HG02840 (cell line): ENCODE results near the gene DPYSL4.
"Not testable (repeated sequence)": the region's sequence is repeated elsewhere in the genome, so short reads cannot be mapped to it uniquely, and the experiment has no call there.

Experiments
- ATAC-seq: cut with Tn5 transposase; IDR thresholded peaks from one replicate; pipeline ENCODE4 v1.9.1; 2021; ENCODE audit warnings: mild to moderate bottlenecking, moderate library complexity, moderate number of reproducible peaks; ENCODE audit not compliant: unreplicated experiment, low FRiP score

DPYSL4 gene

DNA sequence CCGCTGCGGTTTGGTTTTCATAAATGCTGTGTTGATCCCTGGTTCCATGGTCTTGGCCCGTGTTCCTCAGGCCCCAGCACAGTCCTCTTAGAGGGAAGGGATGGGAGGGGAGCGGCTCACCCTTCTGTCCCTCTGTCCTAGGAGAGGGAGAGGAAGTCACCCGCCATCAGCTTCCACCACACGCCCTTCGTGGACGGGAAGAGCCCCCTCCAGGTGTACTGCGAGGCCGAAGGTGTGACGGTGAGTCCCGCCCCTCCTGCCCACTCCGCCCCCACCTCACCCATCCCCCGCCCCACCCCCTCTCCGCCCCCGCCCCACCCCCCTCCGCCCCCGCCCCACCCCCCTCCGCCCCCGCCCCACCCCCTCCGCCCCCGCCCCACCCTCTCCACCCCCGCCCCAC, 37.5 kb upstream of the DPYSL4 start:
- ATAC-seq, result no peak

DNA sequence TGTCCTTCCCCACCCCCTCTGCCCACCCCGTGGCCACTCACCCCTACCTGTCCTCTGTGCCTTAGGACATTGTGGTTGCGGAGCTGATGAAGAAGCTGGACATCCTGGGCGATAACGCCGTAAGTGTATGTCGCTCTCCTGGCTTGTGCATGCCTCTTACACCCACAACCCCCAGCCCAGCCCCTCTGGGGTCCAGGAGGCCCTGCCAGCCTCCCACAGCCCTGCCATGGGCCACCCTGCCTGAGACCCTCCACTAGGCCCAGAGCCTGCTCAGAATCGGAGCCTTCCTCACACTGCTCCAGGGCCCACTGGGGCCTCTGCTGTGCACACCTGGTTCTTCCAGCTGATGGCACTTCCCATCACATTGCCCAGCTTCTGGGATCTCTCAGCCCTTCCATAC, 36.8 kb upstream of the DPYSL4 start:
- no peak for ATAC-seq

DNA sequence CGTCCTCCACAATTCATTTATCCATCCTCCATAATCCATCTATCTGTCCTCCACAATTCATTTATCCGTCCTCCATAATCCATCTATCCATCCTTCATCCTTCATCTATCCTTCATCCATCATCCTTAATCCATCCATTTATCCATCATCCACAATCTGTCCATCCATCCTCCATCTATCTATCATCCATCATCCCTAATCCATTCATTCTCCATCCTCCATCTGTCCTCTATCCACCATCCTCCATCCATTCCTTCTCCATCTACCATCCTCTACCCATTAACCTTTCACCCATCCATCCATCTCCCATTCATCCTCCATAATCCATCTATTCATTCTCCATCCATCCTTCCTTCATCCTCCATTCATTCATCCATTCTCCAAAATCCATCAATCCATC, 36.0 kb upstream of the DPYSL4 start:
- ATAC-seq, result no peak

DNA sequence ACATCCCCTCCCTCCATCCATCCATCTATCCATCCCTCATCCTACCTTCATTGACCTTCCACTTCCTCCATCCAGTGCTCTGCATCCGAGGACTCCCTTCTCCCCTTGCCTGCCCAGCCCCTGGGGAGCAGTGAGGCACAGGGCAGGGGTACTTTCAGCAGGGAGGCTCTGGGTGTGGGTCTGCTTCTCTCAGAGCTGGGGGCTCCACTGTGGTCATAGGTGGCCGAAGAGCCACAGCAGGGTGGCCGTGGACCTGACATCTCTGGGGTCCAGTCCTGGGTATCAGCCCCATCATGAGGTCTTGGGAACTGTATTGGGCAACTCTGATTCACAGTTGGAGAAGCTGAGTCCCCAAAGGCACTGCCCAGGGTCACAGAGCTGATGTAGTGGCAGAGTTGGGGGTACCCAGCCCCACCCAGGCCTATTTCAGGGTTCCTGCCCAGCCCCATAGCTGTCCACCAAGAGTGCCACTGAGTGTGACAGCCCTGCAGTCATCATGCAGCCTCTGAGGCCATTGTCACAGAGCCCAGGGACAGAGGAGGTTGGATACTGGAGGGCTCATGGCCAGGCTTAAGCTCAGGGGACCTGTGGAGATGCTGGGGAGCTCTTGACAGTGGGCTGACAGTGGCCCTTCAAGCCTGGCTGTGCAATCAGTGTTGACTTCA, 35.3 kb upstream of the DPYSL4 start:
- ATAC-seq, result no peak

DNA sequence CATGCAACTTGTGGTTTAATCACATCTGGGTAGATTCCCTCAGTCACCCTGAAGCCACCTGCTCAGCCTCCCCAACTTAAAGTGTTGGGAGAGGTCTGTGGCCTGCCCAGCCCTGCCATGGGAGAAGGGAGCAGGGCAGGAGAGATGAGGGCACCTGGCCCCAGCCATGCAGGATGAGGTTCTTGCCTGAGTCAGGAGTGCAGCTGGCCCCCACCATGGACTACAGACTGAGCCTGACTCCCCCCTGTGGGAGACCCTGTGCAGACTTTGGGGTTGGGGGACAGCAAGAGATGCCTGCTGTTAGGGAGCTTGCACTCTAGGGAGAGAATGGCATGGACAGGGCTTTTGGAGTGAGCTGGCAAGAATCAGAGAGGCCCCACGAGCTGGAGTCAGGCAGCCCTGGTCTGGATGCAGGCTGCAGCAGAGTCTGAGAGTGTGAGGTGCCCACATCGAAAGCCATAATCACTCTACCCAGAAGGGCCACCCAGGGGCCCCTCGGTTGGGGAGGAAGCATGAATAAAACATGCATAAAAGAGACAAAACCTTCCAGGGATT, 34.7 kb upstream of the DPYSL4 start:
- ATAC-seq, result no peak

DNA sequence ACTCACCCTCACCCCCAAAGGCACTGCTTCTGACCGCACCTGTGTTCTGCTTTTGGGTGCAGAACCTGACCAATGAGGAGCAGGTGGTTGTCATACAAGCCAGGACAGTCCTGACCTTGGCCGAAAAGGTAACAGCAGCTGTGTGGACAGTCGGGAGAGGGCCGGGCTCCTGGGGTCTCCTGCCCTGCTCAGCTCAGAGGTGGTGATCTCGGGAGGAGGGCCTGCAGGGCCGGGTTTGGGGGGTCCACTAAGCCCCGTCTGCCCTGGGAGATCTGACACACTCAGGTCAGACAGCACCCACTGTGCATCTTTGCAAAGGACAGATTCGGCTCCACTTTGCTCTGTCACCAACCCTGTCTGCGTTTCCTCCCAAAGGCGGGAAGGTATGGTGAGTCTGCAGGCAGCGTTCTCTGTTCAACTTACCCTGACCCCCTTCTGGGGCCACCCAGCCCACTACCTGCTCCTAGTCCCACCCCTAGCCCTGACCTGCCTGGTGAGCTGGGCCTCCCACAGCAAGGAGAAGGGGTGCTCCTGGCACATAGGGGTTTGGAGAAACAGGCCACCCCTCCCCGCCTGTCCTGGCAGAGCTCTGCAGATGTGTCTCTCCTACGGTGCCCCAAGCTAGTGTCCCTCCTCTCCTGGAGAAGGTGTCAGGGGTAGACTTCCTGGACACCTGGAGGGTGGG, 33.7 kb upstream of the DPYSL4 start:
- no peak for ATAC-seq

DNA sequence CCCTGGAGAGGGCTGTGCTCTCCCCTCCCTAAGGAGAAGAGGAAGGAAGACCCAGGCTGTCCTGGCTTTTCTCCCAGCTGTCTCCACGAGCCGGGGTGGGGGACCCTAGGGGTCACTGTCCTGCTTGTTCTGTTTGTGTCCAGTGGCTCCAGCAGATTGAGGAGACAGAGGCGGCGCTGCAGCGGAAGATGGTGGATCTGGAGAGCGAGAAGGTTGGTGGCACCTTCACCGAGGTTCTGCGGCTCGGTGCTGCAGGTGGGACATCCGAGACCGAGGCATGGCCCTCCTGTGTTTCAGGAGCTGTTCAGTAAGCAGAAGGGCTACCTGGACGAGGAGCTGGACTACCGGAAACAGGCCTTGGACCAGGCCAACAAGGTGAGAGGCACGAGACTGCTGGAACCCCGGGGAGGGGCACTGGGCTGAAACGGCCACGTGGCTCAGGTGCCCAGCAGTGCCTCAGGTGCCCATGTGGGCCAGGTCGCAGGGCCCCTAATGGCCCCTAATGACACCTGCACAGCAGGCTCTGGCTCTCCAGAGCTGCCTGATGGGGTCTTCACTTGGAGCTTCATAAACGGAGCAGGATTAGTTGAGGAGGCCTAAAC, 33.0 kb upstream of the DPYSL4 start:
- no peak for ATAC-seq

DNA sequence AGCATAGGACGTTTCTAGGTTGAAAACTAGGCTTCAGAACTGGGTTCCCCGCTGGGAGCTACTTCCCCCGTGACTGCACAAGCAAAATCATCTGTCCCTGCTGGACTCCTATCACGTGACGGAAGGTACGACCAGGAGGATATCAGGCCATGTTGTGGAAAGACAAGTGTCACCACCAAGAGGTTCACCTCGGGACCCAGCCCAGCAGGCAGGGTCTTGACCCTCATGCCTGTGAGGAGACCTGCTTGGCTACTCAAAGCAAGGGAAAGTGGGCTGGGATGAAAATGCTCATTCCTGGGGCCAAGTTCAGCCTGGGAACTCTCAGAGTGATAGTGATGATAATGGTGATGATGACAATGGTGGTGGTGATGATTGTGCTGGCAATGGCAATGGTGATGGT, 32.3 kb upstream of the DPYSL4 start:
- ATAC-seq, result no peak

DNA sequence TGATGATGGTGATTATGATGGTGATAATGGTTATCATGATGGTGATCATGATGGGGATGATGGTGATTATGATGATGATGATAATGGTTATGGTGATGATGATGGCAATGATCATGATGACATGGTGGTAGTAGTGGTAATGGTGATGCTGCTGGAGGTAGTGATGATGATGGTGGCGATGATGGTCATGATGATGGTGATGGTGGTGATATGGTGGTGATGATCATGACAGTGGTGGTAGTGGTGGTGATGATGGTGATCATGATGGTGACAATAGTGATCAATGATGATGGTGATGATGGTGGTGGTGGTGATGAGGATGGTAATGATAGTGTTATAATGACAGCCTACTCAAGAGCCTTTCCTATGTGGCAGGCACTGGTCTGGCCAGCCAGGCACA, 31.8 kb upstream of the DPYSL4 start:
- no peak for ATAC-seq

DNA sequence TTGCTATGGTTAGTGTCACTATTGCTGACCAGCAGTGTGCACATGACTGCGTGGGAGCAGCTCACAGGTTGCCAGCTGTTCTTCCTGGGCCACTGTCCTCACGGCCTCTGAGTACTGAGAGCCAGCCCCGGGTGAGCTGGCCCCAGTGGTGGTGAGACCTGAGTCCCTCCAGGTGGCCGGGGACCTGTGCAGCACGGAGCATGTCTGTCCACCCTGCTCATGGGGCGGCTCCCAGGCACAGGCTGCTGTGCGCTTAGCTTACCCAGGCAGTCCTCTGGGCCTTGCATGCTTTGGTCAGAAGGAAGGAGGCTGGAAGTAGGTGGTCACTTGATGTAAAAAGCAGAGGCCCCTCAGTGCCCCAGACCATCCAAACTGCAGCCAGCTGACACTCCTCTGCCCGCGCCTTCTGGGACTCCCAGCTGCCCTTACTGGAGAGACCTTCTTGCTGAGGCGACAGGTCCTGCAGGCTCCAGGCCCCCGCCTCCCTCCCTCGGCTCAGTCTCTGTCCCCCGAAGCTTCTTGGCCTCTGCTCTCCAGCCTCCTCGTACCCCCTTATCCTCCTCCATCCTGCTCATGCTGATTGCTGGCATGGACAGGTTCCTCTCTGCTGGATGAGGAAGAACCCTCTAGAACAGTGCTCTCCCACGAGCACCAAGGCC, 30.9 kb upstream of the DPYSL4 start:
- no peak for ATAC-seq

DNA sequence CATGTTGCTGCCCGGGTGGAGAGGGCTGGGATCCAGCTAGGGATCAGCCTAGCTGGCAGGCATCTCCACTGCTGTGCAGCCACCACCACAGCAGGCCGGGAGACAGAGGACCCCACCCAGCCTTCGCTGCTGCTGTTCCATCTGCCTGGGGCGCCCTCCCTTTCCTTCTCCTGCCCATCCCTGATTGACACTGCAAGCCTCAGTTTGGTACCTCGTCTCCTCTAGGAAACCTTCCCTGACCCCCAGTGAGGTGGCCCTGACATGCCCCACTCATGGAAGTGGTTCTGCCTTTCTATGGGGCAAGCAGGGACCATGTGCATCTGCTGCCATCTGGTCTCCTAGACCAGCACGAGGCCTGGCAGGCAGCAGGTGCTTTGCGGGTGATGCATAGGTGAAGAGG, 30.4 kb upstream of the DPYSL4 start:
- no peak for ATAC-seq

DNA sequence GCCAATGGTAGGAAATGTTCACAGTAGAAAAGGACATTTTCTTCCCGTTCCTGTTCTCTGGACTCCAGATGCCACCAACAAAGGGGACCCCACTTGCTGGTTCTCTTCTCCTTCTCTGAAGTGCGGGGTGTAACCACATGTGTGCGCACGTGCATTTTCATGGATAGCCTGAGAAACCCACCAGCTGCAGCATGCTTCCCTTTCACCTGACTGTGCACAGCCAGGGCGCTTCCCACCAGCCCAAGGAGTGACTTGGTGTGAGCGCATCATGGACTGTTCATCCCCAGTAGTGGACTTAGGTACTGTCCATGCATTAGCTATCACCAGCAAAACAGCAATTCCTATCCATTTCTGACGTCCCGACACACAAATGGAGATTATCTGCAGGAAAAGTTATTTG, 29.6 kb upstream of the DPYSL4 start:
- ATAC-seq, result no peak

DNA sequence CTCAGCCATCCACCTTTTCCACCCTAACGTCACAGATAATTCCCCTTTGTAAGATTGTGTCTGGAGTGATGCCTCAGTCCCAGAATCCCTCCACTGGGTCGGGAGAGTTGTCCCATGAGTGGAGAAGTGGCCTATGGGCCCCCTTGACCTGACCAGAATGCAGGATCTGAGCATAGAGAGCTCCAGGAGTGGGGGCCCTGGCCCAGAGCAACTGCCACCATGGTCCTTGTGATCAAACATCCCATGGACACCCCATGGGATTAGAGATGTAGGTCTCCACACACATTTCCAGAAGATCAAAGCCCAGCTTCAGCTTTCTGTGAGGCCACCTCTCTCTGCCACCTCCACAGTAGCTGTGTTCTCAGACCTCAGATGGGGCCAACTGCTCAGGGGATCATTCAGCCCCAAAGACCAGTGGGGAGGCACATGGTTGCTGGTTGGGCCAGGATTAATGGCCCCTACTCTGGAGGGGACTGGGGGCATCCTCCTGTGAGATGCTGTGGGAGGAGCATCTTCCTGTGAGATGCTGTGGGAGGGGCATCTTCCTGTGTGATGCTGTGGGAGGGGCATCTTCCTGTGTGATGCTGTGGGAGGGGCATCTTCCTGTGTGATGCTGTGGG, 28.5 kb upstream of the DPYSL4 start:
- no peak for ATAC-seq

DNA sequence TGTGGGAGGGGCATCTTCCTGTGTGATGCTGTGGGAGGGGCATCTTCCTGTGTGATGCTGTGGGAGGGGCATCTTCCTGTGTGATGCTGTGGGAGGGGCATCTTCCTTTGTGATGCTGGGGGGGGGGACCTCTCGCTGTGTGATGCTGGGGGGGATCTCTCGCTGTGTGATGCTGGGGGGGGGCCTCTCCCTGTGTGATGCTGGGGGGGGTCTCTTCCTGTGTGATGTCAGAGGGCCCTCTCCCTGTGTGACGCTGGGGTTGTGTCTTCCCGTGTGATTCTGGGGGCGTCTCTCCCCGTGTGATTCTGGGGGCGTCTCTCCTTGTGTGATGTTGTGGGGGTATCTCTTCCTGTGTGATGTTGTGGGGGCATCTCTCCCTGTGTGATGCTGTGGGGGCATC, 27.9 kb upstream of the DPYSL4 start:
- ATAC-seq, result no peak

DNA sequence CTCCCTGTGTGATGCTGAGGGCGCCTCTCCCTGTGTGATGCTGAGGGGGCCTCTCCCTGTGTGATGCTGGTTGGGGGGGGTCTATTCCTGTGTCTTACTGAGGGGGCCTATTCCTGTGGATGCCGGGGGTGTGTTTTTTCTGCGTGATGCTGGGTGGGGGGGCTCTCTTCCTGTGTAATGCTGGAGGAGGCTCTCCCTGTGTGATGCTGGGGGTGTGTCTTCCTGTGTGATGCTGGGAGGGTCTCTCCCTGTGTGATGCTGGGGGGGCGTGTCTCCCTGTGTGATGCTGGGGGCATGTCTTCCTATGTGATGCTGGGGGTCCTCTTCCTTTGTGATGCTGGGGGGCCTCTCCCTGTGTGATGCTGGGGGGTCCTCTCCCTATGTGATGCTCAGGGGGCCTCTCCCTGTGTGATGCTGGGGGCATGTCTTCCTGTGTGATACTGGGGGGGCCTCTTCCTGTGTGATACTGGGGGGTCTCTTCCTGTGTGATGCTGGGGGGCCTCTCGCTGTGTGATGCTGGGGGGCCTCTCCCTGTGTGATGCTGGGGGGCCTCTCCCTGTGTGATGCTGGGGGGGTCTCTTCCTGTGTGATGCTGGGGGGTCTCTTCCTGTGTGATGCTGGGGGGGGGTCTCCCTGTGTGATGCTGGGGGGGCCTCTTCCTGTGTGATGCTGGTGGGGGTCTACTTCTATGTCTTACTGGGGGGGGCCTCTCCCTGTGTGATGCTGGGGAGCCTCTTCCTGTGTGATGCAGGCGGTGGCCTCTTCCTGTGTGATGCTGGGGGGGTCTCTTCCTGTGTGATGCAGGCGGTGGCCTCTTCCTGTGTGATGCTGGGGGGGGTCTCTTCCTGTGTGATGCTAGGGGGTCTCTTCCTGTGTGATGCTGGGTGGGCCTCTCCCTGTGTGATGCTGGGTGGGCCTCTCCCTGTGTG, 27.2 kb upstream of the DPYSL4 start:
- not testable (repeated sequence) for ATAC-seq

DNA sequence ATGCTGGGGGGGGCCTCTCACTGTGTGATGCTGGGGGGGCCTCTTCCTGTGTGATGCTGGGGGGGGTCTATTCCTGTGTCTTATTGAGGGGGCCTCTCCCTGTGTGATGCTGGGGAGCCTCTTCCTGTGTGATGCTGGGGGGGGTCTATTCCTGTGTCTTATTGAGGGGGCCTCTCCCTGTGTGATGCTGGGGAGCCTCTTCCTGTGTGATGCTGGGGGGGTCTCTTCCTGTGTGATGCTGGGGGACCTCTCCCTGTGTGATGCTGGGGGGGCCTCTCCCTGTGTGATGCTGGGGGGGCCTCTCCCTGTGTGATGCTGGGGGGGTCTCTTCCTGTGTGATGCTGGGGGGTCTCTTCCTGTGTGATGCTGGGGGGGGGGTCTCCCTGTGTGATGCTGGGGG, 26.5 kb upstream of the DPYSL4 start:
- ATAC-seq, result not testable (repeated sequence)

DNA sequence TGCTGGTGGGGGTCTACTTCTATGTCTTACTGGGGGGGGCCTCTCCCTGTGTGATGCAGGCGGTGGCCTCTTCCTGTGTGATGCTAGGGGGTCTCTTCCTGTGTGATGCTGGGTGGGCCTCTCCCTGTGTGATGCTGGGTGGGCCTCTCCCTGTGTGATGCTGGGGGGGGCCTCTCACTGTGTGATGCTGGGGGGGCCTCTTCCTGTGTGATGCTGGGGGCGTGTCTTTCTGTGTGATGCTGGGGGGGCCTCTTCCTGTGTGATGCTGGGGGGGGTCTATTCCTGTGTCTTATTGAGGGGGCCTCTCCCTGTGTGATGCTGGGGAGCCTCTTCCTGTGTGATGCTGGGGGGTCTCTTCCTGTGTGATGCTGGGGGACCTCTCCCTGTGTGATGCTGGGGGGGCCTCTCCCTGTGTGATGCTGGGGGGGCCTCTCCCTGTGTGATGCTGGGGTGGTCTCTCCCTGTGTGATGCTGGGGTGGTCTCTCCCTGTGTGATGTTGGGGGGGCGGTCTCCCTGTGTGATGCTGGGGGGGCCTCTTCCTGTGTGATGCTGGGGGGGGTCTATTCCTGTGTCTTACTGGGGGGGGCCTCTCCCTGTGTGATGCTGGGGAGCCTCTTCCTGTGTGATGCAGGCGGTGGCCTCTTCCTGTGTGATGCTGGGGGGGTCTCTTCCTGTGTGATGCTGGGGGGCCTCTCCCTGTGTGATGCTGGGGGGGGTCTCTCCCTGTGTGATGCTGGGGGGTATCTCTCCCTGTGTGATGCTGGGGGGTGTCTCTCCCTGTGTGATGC, 25.7 kb upstream of the DPYSL4 start:
- not testable (repeated sequence) for ATAC-seq

DNA sequence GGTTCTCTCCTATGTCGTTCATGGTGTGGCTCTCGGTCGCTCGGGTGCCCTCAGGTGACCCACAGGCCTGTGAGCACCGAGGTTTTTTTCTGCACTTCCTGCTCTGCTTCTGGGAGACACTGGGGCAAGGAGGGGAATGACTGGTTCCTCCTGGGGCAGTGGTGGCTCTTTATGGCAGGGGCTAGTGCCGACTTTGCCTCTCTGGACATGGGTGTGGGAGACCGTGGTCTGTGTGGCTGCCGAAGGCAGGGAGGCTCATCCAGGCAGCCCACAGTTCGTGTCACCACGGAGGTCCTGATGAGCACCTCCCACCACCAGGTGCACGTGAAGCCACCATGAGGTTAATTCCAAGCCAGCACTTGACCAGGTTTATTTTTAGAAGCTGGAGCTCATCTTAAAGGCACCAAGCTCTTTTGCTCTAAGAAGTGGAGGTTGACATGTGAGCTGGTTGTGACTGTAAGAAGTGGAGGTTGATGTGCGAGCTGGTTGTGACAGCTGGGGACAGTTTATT, 24.7 kb upstream of the DPYSL4 start:
- no peak for ATAC-seq
